ENCODE results near the gene HRCT1. TPM values are rescaled to one million over a fixed set of nuclear protein-coding genes. Genes with fewer than 3 reads are reported as not detected.

The HRCT1 gene
- total RNA-seq, 1 donor from 2014 or later = 6.2 TPM

- no peak for DNase-seq
- intact Hi-C loops (cut with micrococcal nuclease) = no loop called here
- TF ChIP-seq CTCF (IDR thresholded peaks at IDR 0.05; ENCODE audit: borderline replicate concordance) = no peak
- Histone ChIP-seq H3K27ac (replicated peaks) (peak overlapping the region; percentile 45), H3K36me3 (no peaks in the 10 kb centered on the region), H3K4me3 (no peak overlapping the region), H3K9me3 (replicated peaks) (no peaks in the 10 kb centered on the region), H3K27me3 (ENCODE audit: low read depth) (no peaks in the 10 kb centered on the region), H3K4me1 (no peaks in the 10 kb centered on the region)
Measured at GRCh38 chr9:35935755-35936509, 29.9 kb downstream of the HRCT1 start.

GRCh38 chr9:35937227-35937626 is 31.2 kb downstream of the HRCT1 start:
- Histone ChIP-seq H3K27ac (replicated peaks) (no peak overlapping the region), H3K36me3 (no peaks in the 10 kb centered on the region), H3K4me1 (no peaks in the 10 kb centered on the region), H3K27me3 (ENCODE audit: low read depth) (no peaks in the 10 kb centered on the region), H3K9me3 (replicated peaks) (no peaks in the 10 kb centered on the region), H3K4me3 (no peak overlapping the region)
- TF ChIP-seq CTCF (IDR thresholded peaks at IDR 0.05; ENCODE audit: borderline replicate concordance) = no peak
- DNase-seq = no peak
- intact Hi-C loops (cut with micrococcal nuclease) = no loop called here

- DNase-seq = no peak
- TF ChIP-seq CTCF (IDR thresholded peaks at IDR 0.05; ENCODE audit: borderline replicate concordance) = no peak
- Histone ChIP-seq H3K9me3 (replicated peaks) (no peaks in the 10 kb centered on the region), H3K4me3 (no peak overlapping the region), H3K27ac (replicated peaks) (no peak overlapping the region), H3K27me3 (ENCODE audit: low read depth) (no peaks in the 10 kb centered on the region), H3K4me1 (no peaks in the 10 kb centered on the region), H3K36me3 (no peaks in the 10 kb centered on the region)
- intact Hi-C loops (cut with micrococcal nuclease) = no loop called here
Measured at GRCh38 chr9:35938474-35939356, 32.7 kb downstream of the HRCT1 start.

- Histone ChIP-seq H3K4me3 (no peak overlapping the region), H3K27me3 (ENCODE audit: low read depth) (no peaks in the 10 kb centered on the region), H3K9me3 (replicated peaks) (no peaks in the 10 kb centered on the region), H3K36me3 (no peaks in the 10 kb centered on the region), H3K27ac (replicated peaks) (no peak overlapping the region), H3K4me1 (peaks cover 8% of the 10 kb centered on the region)
- no peak for DNase-seq
- intact Hi-C loops (cut with micrococcal nuclease) = no loop called here
- TF ChIP-seq CTCF (IDR thresholded peaks at IDR 0.05; ENCODE audit: borderline replicate concordance) = no peak
Measured at GRCh38 chr9:35939679-35940250, 33.8 kb downstream of the HRCT1 start.

GRCh38 chr9:35940458-35941407 is 34.7 kb downstream of the HRCT1 start:
- no peaks in the 10 kb centered on the region for H3K36me3 ChIP-seq
- no peaks in the 10 kb centered on the region for H3K27me3 ChIP-seq (ENCODE audit: low read depth)
- intact Hi-C loops (cut with micrococcal nuclease) = no loop called here
- peaks cover 18% of the 10 kb centered on the region for H3K4me1 ChIP-seq
- peak overlapping the region; percentile 2 for H3K27ac ChIP-seq (replicated peaks)
- TF ChIP-seq CTCF (IDR thresholded peaks at IDR 0.05; ENCODE audit: borderline replicate concordance) = no peak
- H3K4me3 ChIP-seq = no peak overlapping the region
- DNase-seq = no peak
- H3K9me3 ChIP-seq (replicated peaks) = no peaks in the 10 kb centered on the region

Data from left ventricle myocardium inferior (tissue), 1 donor.